ENCODE measurements around the gene RBM25.
"Not testable (repeated sequence)": the region's sequence is repeated elsewhere in the genome, so short reads cannot be mapped to it uniquely, and the experiment has no call there.

Gene RBM25

GRCh38 chr14:73105050-73105449, 46.7 kb downstream of the RBM25 start:
- no peak for DNase-seq

- DNase-seq: no peak
Measured at GRCh38 chr14:73105727-73106126, 47.4 kb downstream of the RBM25 start.

- DNase-seq: no peak
Measured at GRCh38 chr14:73116079-73116665, 57.8 kb downstream of the RBM25 start.

GRCh38 chr14:73124180-73124894, 66.0 kb downstream of the RBM25 start:
- DNase-seq: no peak

DNA sequence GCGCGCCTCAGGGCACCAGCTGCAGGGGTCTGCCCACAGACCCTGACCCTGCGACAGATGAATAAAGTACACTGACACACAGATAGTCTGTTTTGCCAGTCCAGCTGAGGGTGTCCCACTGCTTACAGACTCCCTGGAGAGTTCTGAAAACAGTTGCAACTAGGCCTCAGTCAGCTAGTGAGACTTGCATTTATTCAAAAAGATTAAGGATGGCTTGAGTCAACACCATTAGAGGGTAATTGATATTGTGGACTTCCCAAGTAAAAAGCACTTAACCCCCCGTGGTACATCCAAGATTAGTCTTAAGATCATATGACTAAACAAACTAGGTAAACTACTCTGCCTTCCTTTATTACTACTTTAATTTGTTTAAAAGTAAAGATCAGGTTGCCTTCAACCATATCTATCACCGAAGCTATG, 66.8 kb downstream of the RBM25 start:
- DNase-seq: no peak

GRCh38 chr14:73125746-73126145, 67.4 kb downstream of the RBM25 start:
- no peak for DNase-seq

GRCh38 chr14:73133795-73134194, 75.5 kb downstream of the RBM25 start:
- no peak for DNase-seq

DNA sequence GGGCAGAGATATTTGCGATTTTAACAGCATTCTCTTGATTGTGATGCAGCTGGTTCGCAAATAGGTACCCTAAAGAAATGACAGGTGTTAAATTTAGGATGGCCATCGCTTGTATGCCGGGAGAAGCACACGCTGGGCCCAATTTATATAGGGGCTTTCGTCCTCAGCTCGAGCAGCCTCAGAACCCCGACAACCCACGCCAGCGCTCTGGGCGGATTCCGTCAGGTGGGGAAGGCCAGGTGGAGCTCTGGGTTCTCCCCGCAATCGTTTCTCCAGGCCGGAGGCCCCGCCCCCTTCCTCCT, 77.7 kb downstream of the RBM25 start:
- DNase-seq: no peak

DNA sequence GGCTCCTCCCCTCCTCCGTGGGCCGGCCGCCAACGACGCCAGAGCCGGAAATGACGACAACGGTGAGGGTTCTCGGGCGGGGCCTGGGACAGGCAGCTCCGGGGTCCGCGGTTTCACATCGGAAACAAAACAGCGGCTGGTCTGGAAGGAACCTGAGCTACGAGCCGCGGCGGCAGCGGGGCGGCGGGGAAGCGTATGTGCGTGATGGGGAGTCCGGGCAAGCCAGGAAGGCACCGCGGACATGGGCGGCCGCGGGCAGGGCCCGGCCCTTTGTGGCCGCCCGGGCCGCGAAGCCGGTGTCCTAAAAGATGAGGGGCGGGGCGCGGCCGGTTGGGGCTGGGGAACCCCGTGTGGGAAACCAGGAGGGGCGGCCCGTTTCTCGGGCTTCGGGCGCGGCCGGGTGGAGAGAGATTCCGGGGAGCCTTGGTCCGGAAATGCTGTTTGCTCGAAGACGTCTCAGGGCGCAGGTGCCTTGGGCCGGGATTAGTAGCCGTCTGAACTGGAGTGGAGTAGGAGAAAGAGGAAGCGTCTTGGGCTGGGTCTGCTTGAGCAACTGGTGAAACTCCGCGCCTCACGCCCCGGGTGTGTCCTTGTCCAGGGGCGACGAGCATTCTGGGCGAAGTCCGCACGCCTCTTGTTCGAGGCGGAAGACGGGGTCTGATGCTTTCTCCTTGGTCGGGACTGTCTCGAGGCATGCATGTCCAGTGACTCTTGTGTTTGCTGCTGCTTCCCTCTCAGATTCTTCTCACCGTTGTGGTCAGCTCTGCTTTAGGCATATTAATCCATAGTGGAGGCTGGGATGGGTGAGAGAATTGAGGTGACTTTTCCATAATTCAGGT, 78.3 kb downstream of the RBM25 start, which contains the start of gene PSEN1:
TSS of gene PSEN1 (plus strand) at position 121 of the 839 bp plus-strand sequence. CDS start 11,513 bp downstream, outside the sequence.
- peak; percentile 94 to 98 (median 96) for DNase-seq

GRCh38 chr14:73140811-73141323, 82.5 kb downstream of the RBM25 start:
- no peak for DNase-seq

DNA sequence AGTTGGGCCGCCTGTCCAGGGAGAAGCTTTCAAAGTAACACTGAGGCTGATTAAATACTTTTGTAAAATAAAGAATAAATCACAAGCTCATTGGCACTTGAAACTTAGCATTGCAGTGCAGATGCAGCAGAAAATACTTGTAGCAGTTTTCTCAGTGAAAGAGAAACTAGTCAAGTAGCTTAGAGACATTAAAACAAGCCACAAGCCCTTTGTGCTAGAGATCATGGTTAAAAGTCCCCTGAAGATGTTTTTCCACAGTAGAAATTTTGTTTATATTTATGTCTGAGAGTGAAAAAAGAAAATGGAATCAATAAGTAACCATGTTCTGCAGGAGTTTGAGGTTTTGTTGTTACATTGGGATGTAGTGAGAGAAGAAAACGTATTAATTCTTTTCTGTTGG, 83.9 kb downstream of the RBM25 start:
- DNase-seq: no peak

DNA sequence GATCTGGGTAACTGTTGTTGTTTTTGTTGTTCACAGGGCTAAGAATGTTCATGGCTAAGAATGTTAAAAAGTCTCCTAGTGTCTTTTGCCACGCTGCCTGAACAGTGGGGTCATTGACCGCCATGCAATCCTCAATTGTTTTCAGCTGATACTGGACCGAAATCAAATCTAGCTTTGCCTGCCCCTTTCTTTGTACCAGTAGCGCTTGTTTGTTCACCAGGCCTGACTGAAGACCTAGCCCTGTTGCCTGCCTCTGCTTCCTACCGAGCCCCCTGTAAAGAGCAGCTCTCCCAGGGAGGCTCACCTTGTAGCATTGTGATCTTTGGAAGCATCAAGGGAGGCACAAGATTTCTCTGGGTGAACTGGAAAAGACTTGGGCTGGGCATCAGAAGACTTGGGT, 84.7 kb downstream of the RBM25 start:
- no peak for DNase-seq

DNA sequence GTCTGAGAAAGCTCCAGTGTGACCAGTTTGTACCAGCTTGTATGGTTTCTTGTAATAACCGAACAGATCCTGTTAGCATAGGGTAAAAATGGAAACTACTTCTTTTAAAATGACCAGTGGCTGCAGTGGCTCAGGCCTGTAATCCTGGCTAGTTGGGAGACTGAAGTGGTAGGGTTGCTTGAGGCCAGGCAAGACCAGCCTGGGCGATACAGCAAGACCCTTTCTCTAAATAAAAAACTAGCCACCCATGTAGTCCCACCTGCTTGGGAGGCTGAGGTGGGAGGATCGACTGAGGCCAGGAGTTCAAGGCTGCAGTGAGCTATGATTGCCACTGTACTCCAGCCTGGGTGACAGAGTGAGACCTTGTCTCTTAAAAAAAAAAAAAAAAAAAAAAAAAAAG, 85.3 kb downstream of the RBM25 start:
- DNase-seq: no peak

- DNase-seq: no peak
Measured at GRCh38 chr14:73145371-73145770, 87.0 kb downstream of the RBM25 start.

- no peak for DNase-seq
Measured at GRCh38 chr14:73146111-73146510, 87.8 kb downstream of the RBM25 start.

- DNase-seq: no peak
Measured at GRCh38 chr14:73149753-73150152, 91.4 kb downstream of the RBM25 start.

DNA sequence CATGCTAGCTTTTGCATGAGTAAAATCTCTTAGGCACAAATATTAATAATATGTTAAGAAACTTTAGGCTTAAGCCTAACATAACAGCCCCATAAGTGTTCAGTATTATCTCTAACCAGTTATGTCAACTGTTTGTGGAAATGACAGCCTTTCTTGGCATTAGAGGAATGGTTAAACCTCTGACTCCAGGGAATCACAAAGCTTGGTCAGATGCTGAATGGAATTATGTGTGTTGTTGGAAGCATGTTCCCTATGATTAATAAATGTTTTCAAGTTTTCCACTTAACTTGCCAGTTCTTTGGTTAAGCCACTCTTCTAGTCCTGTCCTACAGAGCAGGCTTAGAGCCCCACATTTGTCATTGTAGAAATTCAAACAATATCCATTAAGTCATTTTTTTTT, 94.9 kb downstream of the RBM25 start:
- DNase-seq: no peak

- DNase-seq: no peak
Measured at GRCh38 chr14:73162251-73162650, 103.9 kb downstream of the RBM25 start.

DNA sequence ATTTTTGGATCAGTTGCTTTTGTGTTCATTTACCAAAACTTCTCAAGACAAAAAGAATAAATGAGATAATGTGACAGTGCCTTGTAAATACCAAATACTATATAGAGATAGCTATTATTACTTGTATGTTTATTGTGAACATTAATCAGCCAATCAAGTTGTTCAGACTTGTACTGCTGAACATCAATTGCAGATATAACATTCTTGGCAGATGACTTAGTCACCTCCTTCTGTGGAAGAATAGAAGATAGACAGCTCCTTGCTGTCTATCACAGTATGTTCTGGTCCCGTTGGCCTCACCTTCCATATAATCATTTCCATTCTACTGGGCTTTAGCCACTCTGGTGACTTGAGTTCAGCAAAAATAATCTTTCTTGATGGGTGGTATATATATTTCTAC, 108.1 kb downstream of the RBM25 start:
- no peak for DNase-seq

DNA sequence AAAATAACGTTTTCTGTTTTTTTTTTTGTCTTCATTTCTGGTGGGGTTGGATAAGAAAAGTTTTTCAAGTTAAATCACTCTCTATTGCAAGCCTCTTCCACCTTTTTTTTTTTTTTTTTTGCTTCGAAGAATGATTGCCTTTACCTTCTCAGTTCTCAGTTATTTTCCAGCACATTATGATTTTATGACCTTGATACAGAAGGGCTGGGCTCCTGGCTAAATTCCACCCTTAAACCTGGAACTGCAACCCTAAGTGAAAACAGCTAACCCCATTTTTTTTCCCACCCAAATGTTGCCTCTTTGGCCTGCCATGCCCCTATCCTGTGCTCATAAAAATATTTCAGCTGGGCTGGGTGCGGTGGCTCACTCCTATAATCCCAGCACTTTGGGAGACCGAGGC, 109.4 kb downstream of the RBM25 start:
- no peak for DNase-seq

- DNase-seq: no peak
Measured at GRCh38 chr14:73168274-73168673, 109.9 kb downstream of the RBM25 start.

GRCh38 chr14:73168691-73169090, 110.4 kb downstream of the RBM25 start:
- no peak for DNase-seq

DNA sequence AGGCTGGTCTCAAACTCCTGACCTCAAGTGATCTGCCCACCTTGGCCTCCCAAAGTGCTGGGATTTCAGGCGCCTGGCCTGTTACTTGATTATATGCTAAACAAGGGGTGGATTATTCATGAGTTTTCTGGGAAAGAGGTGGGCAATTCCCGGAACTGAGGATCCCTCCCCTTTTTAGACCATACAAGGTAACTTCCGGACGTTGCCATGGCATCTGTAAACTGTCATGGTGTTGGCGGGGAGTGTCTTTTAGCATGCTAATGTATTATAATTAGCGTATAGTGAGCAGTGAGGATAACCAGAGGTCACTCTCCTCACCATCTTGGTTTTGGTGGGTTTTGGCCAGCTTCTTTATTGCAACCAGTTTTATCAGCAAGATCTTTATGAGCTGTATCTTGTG, 111.5 kb downstream of the RBM25 start:
- not testable (repeated sequence) for DNase-seq

GRCh38 chr14:73170686-73171085, 112.4 kb downstream of the RBM25 start:
- DNase-seq: no peak
